Fibroblast of lung (primary cell): Measurements from ENCODE around the gene IDH2. TPM values are rescaled to one million over a fixed set of nuclear protein-coding genes. Genes with fewer than 3 reads are reported as not detected.
A peak's percentile ranks its signal among the peaks of the same experiment; 100 is the strongest.

Experiments used
- DNase-seq, 2 donors: peaks; one replicate each; pipeline versions ENCODE4 v3.0.0 to v3.0.0-alpha.2; 2010; ENCODE audit warnings: low read depth in 2 of 2
- H2AFZ ChIP-seq: 2 replicates; pipeline ENCODE4 v1.5.1; 2012; ENCODE audit warnings: low read length, control low read depth, inconsistent platforms
- H3K27ac ChIP-seq: 2 replicates; pipeline ENCODE4 v1.5.1; 2011; ENCODE audit warnings: low read length, control low read depth; ENCODE audit not compliant: insufficient read depth
- H3K27me3 ChIP-seq: 2 replicates; pipeline ENCODE4 v1.5.1; 2011; ENCODE audit warnings: mild to moderate bottlenecking, low read length; ENCODE audit not compliant: control insufficient read depth, insufficient read depth
- H3K36me3 ChIP-seq: 2 replicates; pipeline ENCODE4 v1.5.1; 2011; ENCODE audit warnings: low read length; ENCODE audit not compliant: control insufficient read depth, insufficient read depth
- H3K4me1 ChIP-seq: 2 replicates; pipeline ENCODE4 v1.5.1; 2011; ENCODE audit warnings: low read length; ENCODE audit not compliant: control insufficient read depth, insufficient read depth; ENCODE audit errors: extremely low read depth
- H3K4me2 ChIP-seq: 2 replicates; pipeline ENCODE4 v1.5.1; 2011; ENCODE audit warnings: low read length, control low read depth; ENCODE audit not compliant: insufficient read depth; ENCODE audit errors: extremely low read depth
- H3K4me3 ChIP-seq, 4 experiments: fragments of 200-600 bp in 1 of 4; sonication (generic) in 1 of 4; replicated peaks in 1 of 4; 2 replicates each; pipeline ENCODE4 v1.5.1; 2011 to 2016; ENCODE audit warnings: low read length in 4 of 4, low read depth in 3 of 4, mild to moderate bottlenecking in 3 of 4, control low read depth in 2 of 4, inconsistent platforms in 1 of 4, mixed read lengths in 1 of 4; ENCODE audit not compliant: insufficient read depth in 1 of 4; ENCODE audit errors: control extremely low read depth in 1 of 4
- H3K79me2 ChIP-seq: 2 replicates; pipeline ENCODE4 v1.5.1; 2012; ENCODE audit warnings: mild to moderate bottlenecking, low read length, inconsistent platforms; ENCODE audit not compliant: control insufficient read depth, insufficient read depth
- H3K9ac ChIP-seq: 2 replicates; pipeline ENCODE4 v1.5.1; 2011; ENCODE audit warnings: mild to moderate bottlenecking, low read length, control low read depth; ENCODE audit not compliant: insufficient read depth
- H3K9me3 ChIP-seq: 2 replicates; pipeline ENCODE4 v1.5.1; 2012; ENCODE audit warnings: low read depth, low read length; ENCODE audit not compliant: control insufficient read depth, insufficient read depth
- H4K20me1 ChIP-seq: 2 replicates; pipeline ENCODE4 v1.5.1; 2011; ENCODE audit warnings: low read length; ENCODE audit not compliant: control insufficient read depth, insufficient read depth; ENCODE audit errors: extremely low read depth
- EZH2 ChIP-seq: IDR thresholded peaks from 2 replicates; pipeline ENCODE4 v1.5.1; 2012; ENCODE audit warnings: low read length, control low read depth, mild to moderate bottlenecking; ENCODE audit errors: missing control alignments
- polyA plus RNA-seq, 2 donors: library from polyadenylated mRNA; depleted of rRNA in 1 of 2; stranded (reverse) in 1 of 2; unstranded in 1 of 2; fragments of >200 nt; gene quantifications; 2 replicates each; pipeline ENCODE4 v1.2.1, GENCODE V29; 2011 to 2012; ENCODE audit warnings: missing spikeins in 1 of 2
- total RNA-seq: library from RNA; depleted of rRNA; stranded (reverse); fragments of >200 nt; gene quantifications from 2 replicates; pipeline ENCODE4 v1.2.1, GENCODE V29; 2014
- TF ChIP-seq, protein P1 (sequence below), 2 donors: IDR thresholded peaks in 1 of 2; conservative IDR thresholded peaks in 1 of 2; 1 replicate in 1 of 2; 2 replicates in 1 of 2; pipeline ENCODE4 v1.5.1; 2011 to 2012; ENCODE audit warnings: low read length in 2 of 2, control low read depth in 1 of 2, inconsistent platforms in 1 of 2, low read depth in 1 of 2, mild to moderate bottlenecking in 1 of 2

The IDH2 gene
- total and polyA plus RNA-seq, 2 donors (not counting 1 experiment from before 2014, with no cell fraction given): 47.9 to 66.0 TPM

DNA sequence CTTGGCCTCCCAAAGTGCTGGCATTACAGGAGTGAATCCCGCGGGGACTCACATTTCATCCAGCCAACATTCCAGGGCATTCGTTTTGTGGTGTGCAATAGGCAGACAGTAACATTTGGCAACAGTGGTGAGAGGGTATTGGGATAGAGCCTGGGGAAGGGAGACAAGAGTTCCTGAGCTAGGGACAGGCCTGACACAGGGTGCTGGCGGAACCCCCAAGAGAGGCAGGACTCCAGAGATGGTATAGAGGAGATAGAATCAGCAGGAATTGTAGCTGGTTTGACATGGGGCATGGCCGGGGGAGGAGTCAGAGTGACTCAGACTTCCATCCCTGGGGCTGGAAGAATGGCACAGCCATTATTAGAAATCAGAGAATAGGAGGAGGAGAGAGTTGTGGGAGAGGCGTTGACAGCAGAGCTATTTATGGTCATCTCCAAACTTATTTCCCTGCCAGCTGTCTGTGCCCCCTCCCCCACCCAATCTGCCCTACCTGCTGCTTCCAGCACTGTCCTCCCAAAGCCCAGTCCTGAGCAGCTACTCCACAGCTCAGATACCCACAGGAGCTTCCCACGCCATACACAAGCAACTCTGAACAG lies 4.4 kb upstream of the IDH2 start:
- Histone ChIP-seq H3K27ac (no peak overlapping the region), H3K4me2 (no peak overlapping the region), H3K9me3 (no peaks in the 10 kb centered on the region), H3K9ac (no peak overlapping the region), H3K36me3 (no peaks in the 10 kb centered on the region), H3K27me3 (no peaks in the 10 kb centered on the region), H3K4me1 (peaks cover 6% of the 10 kb centered on the region), H4K20me1 (no peaks in the 10 kb centered on the region), H3K79me2 (no peaks in the 10 kb centered on the region), H2AFZ (peak overlapping the region; percentile 41), H3K4me3 (no peak overlapping the region)
- no peak for TF ChIP-seq EZH2
- TF ChIP-seq, protein P1, sequence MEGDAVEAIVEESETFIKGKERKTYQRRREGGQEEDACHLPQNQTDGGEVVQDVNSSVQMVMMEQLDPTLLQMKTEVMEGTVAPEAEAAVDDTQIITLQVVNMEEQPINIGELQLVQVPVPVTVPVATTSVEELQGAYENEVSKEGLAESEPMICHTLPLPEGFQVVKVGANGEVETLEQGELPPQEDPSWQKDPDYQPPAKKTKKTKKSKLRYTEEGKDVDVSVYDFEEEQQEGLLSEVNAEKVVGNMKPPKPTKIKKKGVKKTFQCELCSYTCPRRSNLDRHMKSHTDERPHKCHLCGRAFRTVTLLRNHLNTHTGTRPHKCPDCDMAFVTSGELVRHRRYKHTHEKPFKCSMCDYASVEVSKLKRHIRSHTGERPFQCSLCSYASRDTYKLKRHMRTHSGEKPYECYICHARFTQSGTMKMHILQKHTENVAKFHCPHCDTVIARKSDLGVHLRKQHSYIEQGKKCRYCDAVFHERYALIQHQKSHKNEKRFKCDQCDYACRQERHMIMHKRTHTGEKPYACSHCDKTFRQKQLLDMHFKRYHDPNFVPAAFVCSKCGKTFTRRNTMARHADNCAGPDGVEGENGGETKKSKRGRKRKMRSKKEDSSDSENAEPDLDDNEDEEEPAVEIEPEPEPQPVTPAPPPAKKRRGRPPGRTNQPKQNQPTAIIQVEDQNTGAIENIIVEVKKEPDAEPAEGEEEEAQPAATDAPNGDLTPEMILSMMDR (conservative IDR thresholded peaks at IDR 0.05 in 1 of 2, IDR thresholded peaks at IDR 0.05 in 1 of 2; ENCODE audit: low read depth in 1 of 2, low read length in 2 of 2): no peak
- DNase-seq: peak in 1 of 2 donors; percentile 69

DNA sequence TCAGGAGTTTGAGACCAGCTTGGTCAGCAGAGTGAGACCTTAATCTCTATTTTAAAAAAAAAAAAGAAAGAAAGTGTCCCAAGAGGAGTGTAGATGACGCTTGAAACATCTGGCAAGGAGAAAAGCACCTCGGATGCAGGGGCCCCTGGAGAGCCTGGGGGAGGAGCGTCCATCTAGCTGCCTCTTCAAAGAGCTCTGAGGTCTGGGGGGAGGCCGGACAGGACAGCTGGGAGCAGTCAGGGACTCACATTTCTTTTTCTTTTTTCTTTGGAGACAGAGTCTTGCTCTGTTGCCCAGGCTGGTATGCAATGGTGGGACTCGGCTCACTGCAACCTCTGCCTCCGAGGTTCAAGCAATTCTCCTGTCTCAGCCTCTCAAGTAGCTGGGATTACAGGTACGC lies 3.3 kb upstream of the IDH2 start:
- TF ChIP-seq, protein P1 (conservative IDR thresholded peaks at IDR 0.05 in 1 of 2, IDR thresholded peaks at IDR 0.05 in 1 of 2; ENCODE audit: low read depth in 1 of 2, low read length in 2 of 2): no peak
- H3K4me1 ChIP-seq: peaks cover 13% of the 10 kb centered on the region
- H3K79me2 ChIP-seq: peaks cover 2% of the 10 kb centered on the region

DNA sequence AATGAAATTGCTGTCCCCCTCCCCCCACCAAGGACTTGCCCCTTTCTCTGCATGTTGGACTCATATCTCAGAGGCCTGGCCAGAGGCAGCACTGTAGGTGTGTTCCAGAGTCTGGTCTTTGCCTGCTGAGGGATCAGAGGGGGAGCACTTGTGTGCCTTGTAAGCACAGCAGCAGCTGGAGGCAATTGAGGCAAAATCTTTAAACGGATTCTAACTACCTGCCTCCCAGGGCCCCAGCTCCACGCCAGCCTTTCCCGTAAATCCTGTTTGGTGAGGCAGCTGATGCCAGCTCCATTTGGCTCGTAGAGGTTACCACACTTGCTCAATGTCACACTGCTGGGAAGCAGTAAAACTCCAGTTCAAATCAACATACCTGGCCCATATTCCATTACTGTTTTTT lies 2.3 kb upstream of the IDH2 start:
- peaks cover 2% of the 10 kb centered on the region for H3K79me2 ChIP-seq
- no peak overlapping the region for H3K4me3 ChIP-seq
- peaks cover 19% of the 10 kb centered on the region for H3K4me1 ChIP-seq
- no peak overlapping the region for H3K9ac ChIP-seq
- H2AFZ ChIP-seq: no peak overlapping the region
- no peak overlapping the region for H3K27ac ChIP-seq
- TF ChIP-seq EZH2: no peak
- TF ChIP-seq, protein P1 (conservative IDR thresholded peaks at IDR 0.05 in 1 of 2, IDR thresholded peaks at IDR 0.05 in 1 of 2; ENCODE audit: low read depth in 1 of 2, low read length in 2 of 2): no peak
- DNase-seq: no peak
- no peaks in the 10 kb centered on the region for H4K20me1 ChIP-seq
- H3K9me3 ChIP-seq: no peaks in the 10 kb centered on the region
- no peaks in the 10 kb centered on the region for H3K36me3 ChIP-seq
- H3K27me3 ChIP-seq: no peaks in the 10 kb centered on the region
- H3K4me2 ChIP-seq: no peak overlapping the region

More for the DNA sequence above, 3.3 kb upstream of the IDH2 start:
- no peak for DNase-seq
- H4K20me1 ChIP-seq: no peaks in the 10 kb centered on the region
- H2AFZ ChIP-seq: no peak overlapping the region
- no peak overlapping the region for H3K27ac ChIP-seq
- H3K9me3 ChIP-seq: no peaks in the 10 kb centered on the region
- H3K4me3 ChIP-seq: no peak overlapping the region
- H3K36me3 ChIP-seq: no peaks in the 10 kb centered on the region
- H3K9ac ChIP-seq: no peak overlapping the region
- no peaks in the 10 kb centered on the region for H3K27me3 ChIP-seq
- no peak overlapping the region for H3K4me2 ChIP-seq
